ENCODE data around the gene TP63.
"Not testable (repeated sequence)": the region's sequence is repeated elsewhere in the genome, so short reads cannot be mapped to it uniquely, and the experiment has no call there.

TP63 gene

DNA sequence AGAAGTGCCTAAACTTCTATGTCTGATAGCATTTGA is at the start of gene TP63:
TP63 (plus strand) TSS at position 17 of the 36 bp plus-strand sequence. CDS start 127 bp downstream, outside the sequence.
- DNase-seq (ENCODE audit: low read depth, low spot score) = no peak

- DNase-seq (ENCODE audit: low read depth, low spot score) = no peak
Observed at GRCh38 chr3:189582179-189582578, 49.0 kb upstream of the TP63 start.

DNA sequence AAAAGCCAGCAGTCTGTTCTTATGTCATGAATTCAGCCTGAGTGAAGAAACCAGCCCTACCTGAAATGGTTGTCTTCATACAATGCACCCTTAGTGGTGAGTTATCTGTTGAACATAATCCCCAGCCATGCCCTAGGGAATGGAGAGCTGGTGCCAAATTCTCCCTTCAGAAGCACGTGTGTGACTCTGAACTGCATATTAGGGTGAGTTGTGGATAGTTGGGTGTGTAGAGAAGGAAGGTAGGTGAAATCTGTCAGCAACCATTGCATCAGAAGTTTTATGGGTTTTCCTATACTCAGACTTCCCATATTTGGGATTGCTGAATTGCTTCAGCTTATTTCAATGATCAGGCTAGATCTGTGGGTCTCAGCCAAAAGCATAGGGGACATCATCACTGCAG is 46.5 kb upstream of the TP63 start:
- DNase-seq (ENCODE audit: low read depth, low spot score) = no peak

- no peak for DNase-seq (ENCODE audit: low read depth, low spot score)
Observed at GRCh38 chr3:189586941-189587663, 44.1 kb upstream of the TP63 start.

- DNase-seq (ENCODE audit: low read depth, low spot score) = no peak
Observed at GRCh38 chr3:189587664-189588040, 43.5 kb upstream of the TP63 start.

DNA sequence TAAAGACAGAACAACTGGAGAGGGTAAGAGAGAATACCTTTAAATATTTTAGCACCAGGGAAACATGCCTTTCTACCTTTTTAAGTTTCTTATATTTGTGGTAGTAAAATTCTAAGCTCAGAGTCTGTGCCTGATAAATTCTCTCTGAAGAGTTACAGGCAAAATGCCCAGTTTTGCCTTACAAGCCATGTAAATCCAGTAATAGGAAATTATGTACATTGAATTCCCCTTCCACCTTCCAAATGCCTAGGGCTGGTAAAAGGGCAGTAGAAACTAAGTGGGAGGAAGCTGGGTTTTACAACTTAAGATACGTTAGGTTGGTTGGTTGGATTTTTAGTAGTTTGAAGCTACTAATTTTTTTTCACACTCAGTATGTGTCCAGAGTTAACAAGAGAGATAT is 43.1 kb upstream of the TP63 start:
- no peak for DNase-seq (ENCODE audit: low read depth, low spot score)

- no peak for DNase-seq (ENCODE audit: low read depth, low spot score)
Observed at GRCh38 chr3:189588475-189589178, 42.6 kb upstream of the TP63 start.

GRCh38 chr3:189589179-189589569 is 42.0 kb upstream of the TP63 start:
- DNase-seq (ENCODE audit: low read depth, low spot score) = no peak

- no peak for DNase-seq (ENCODE audit: low read depth, low spot score)
Observed at GRCh38 chr3:189590223-189590622, 41.0 kb upstream of the TP63 start.

GRCh38 chr3:189593581-189593980 is 37.6 kb upstream of the TP63 start:
- no peak for DNase-seq (ENCODE audit: low read depth, low spot score)

DNA sequence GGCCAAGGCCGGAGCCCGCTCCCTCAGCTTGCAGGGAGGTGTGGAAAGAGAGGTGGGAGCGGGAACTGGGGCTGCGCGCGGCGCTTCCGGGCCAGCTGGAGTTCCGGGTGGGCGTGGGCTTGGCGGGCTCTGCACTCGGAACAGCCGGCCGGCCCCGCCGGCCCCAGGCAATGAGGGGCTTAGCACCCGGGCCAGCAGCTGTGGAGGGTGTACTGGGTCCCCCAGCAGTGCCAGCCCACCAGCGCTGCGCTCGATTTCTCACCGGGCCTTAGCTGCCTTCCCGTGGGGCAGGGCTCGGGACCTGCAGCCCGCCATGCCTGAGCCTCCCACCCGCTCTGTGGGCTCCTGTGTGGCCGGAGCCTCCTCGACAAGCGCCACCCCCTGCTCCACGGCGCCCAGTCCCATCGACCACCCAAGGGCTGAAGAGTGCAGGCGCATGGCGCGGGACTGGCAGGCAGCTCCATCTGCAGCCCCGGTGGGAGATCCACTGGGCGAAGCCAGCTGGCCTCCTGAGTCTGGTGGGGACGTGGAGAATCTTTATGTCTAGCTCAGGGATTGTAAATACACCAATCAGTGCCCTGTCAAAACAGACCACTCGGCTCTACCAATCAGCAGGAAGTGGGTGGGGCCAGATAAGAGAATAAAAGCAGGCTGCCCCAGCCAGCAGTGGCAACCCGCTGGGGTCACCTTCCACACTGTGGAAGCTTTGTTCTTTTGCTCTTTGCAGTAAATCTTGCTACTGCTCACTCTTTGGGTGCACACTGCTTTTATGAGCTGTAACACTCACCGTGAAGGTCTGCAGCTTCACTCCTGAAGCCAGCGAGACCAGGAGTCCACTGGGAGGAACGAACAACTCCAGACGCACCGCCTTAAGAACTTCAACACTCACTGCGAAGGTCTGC is 34.9 kb upstream of the TP63 start:
- not testable (repeated sequence) for DNase-seq (ENCODE audit: low read depth, low spot score)

DNA sequence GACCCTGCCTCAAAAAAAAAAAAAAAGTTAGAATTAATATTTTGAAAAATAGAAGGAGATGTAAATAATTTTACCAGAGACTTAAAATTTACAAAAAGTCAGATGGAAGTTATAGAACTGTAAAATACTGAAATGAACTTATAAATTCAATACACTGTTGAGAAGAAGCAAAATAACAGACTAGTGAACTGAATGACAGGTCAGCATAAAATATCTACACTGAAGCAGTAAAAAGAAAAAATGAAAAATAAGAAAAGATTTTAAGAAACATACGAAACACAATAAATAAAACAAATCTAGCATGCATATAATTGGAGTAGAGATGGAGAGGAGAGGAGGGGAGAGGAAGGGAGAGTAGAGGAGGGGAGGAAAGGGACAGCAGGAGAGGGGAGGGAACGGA is 33.3 kb upstream of the TP63 start:
- no peak for DNase-seq (ENCODE audit: low read depth, low spot score)

DNA sequence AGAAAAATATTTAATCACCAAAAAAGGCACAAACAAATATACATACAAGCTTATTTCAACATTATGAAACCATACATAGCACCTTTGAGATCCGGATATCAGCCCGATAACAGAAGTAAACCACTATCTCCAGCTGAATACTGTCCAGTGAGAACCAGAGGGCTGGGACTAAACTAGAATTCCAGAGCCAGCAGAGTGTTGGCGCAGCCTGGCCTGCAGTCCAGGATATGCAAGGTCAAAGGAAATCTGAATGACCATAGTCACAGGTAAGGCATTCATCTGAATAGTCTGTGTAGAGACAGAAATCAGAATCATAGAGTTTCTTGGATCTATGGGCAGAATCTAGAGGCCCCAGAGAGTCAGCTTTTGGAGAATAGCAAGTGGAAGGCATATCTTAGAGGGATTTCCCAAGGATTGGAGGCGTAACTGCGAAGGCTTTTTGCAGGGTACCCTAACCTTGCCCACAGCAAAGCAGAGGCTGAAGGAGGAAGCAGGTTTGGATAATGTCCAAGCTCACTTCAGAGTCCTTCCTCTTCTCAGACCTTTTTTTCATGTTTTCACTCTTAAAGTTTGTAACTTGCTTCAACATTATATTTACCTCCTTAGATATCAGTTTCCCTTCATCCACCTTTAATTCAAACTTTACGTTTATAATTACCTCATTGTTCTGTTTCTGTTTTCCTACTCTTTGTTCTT is 32.5 kb upstream of the TP63 start:
- no peak for DNase-seq (ENCODE audit: low read depth, low spot score)

DNA sequence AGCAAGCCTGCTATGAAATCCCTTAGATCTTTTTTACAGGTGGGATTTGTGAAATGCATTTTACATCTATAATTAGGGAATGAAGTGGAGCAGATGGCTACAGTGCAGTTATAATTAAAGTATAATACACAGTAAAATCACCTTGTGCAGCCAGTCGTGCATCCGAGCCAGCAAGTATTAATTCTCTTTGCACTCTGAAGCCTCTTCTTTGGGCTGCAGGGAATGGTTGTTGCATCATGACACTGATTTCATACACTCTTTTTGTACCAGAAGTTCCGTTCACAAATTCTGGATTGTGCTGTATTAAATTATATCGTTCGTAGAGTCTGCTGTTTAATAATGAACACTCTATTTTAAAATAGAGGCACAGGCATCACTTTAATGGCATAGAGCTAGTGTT is 28.7 kb upstream of the TP63 start:
- no peak for DNase-seq (ENCODE audit: low read depth, low spot score)

DNA sequence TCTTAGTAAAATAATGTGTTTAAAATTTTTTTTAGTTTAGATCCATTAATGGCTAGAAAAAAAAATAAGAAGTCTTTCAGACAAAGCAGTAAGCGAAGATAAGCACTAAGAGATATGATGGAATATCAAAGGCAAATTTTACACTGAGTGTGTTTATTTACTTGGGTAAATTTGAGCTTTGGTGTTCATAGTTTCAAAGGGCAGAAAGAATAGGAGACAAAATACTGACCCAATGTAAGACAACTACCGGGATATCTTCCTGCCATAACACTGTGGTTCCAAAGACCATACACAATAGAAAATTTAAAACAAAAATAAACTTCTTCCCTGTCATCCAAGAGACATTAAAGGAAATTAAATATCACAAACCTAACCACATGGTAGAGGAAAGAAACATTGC is 25.5 kb upstream of the TP63 start:
- DNase-seq (ENCODE audit: low read depth, low spot score) = no peak

DNA sequence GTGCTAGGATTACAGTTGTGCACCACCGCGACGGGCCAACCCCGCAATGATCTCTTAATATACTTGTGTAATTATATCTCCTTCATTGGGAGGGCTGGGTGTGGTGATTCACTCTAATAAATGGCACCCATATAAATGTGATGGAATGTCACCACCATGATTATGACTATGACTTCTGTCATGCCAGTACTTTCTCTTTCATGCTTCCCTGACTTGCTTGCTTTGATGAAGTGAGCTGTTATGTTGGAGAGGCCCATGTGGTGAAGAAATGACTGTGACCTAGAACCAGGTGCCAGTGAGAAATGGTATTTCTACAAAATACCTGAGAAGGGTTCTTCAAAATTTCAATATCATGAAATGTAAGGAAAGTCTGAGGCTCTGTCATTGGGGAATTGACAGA is 24.4 kb upstream of the TP63 start:
- DNase-seq (ENCODE audit: low read depth, low spot score) = no peak

- not testable (repeated sequence) for DNase-seq (ENCODE audit: low read depth, low spot score)
Observed at GRCh38 chr3:189612641-189613040, 18.5 kb upstream of the TP63 start.

DNA sequence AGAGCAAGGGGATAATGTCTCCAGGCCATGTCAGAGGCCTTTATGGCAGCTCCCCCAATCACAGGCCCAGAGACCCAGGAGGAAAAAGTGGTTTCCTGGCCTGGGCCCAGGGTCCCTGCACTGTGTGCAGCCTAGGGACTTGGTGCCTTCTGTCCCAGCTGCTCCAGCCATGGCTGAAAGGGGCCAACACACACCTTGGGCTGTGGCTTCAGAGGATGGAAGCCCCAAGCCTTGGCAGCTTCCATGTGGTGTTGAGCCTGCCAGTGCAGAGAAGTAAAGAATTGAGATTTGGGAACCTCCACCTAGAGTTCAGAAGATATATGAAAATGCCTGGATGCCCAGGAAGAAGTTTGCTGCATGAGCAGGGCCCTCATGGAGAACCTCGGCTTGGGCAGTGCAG is 18.1 kb upstream of the TP63 start:
- DNase-seq (ENCODE audit: low read depth, low spot score) = no peak

- DNase-seq (ENCODE audit: low read depth, low spot score) = no peak
Observed at GRCh38 chr3:189621948-189622603, 9.1 kb upstream of the TP63 start.

GRCh38 chr3:189622629-189623028 is 8.6 kb upstream of the TP63 start:
- no peak for DNase-seq (ENCODE audit: low read depth, low spot score)

DNA sequence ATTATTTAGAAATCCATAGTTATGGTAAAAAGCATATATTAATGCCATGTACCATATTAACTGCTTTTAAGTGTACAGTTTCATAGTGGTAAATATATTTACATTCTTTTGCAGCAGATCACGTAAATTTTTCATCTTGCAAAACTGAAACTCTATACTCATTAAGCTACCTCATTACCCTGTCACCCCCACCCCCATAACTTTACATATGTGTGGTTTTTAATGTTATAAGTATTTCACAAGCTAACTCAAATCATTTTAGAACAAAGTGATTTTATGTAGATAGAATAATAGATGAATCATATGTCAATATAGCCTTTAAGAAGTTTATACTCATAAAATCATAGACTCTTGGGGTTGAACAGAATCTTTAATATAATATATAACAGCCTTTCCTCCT is 7.1 kb upstream of the TP63 start:
- no peak for DNase-seq (ENCODE audit: low read depth, low spot score)

GRCh38 chr3:189625071-189625470 is 6.1 kb upstream of the TP63 start:
- no peak for DNase-seq (ENCODE audit: low read depth, low spot score)

Measured in activated naive CD8-positive, alpha-beta T cell treated with anti-CD3 and anti-CD28 coated beads, Interleukin-2, amount 50 U/mL, for 16 hours (primary cell).